HG02943 (cell line): ENCODE measurements around the gene PVALB.

ENCODE experiments used
- ATAC-seq: cut with Tn5 transposase; IDR thresholded peaks from one replicate; pipeline ENCODE4 v1.9.1; 2021; ENCODE audit warnings: mild to moderate bottlenecking, low read depth, moderate library complexity; ENCODE audit not compliant: unreplicated experiment

PVALB gene

DNA sequence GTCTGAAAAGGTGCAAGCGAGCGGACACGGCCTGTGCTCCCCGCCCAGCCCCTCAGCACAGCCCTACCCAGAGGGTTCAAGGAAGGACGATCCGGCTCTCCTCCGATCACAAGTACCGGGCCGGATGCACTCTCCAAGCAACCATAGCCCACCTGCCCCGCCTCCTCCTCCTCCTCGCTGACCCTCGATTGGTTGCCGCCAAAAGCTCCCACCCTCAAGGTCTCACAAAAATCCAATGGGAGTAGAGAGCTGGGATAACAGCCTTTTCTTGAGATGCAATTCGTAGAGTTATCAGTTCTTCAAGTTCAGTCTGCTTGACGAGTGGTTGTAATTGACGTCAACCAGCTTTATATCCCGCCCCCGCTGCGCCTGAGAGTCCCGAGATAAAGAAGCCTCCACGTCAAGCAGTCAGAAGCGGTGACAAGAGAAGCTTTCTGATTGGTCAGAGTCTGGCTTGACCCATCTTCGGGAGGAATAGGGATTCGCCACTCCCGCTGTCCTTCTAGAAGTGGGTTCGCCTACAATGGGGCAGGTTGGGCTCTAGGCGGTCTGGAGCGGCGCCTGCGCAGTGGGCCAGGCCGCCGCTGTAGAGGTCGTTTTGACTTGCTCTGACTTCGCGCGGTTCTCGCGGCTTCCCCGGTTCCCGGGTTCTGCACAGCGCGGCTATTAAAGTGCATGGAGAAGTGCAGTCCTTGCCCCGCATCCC lies 40.7 kb downstream of the PVALB start, which contains the start of gene IFT27:
Gene IFT27, minus strand, starts transcription at position 156 of the 706 bp plus-strand sequence. CDS start 412 bp downstream, outside the sequence.
- peak; percentile 90 for ATAC-seq

DNA sequence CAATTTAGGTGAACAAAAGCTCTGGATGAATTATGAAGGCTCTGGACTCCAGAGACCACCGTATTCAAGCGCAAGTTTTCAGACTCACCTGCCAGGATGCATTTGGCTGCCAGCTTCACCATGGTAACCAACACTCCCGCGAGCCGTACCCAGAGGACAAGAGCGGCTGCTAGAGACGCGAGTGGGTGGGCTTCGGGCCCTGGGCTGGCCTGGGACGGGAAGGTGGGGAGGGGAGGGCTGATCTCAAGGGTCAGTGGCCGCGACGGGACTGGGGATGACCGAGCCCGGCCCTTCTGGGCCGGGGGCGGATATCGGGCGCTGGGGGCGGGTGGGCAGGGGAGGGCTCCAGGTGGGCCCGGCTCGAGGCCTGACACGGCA lies 41.3 kb downstream of the PVALB start:
- ATAC-seq: no peak

DNA sequence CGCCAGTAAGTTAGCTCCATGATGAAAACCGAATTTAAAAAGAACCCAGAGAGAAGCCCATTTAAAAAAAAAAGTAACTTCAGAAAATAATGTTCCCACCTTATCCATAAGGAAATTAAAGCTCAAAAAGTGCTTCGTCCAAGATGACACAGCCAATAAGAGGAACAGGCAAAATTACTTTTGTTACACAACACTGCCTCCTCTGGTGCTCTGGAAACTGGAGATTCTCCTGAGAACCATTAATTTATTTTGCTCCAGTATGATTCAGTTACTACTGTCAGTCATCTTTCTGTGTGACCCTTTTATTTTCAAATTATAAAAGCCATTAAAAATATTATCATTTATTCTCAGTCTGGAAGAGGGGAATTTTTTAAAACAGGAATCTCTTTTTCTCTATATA lies 42.9 kb downstream of the PVALB start:
- ATAC-seq: no peak

DNA sequence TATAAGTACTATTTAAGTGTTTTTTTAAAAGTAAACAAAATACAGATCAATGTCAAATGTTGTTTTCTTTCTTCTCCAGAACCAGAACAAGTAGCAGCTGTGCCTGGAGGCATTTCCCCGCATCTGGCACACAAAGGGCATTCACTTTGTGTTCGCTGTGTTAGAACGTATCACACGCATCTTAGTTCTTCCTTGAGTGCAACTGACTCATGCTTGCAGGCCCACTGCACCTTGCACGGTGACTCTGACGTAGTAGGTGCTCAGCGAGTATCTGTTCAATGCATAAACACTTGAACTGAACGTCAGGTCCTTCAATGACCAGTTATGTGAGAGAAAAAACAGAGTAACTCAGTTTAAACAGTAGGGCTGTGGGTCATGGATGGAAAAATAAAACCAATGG lies 44.4 kb downstream of the PVALB start:
- no peak for ATAC-seq

DNA sequence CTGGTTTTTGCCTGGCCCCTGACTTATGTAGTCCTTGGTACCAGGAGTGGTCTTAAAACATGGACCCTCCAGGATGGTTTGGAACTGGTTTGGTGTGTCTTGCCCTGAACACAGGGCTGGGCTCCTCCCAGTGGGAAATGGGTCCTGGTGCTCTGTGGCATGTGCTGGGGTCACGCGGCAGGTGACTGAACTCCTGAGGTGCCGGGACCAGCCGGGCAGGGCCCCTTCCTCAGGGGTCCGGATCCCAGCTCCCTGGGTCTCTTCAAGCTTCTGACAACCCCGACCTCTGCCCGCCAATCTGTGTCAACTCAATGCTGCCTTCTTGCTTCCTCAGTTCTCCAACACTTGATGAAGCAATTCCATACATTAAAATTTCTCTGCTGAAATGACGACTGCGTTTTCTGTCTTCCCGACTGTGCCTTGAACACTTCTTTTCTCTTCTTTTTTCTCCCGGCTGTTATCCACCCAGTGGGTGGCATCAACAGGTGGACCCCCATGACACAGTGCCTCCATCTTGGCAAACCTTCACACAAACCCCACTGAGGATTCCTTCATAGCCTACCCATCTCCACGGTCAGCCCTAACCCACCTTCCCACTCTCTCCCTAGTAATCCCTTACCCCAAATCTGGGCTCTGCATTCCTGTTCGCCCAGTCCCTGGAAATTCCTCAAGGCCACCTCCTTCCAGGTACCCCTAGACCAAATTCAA lies 45.3 kb downstream of the PVALB start:
- ATAC-seq: no peak

DNA sequence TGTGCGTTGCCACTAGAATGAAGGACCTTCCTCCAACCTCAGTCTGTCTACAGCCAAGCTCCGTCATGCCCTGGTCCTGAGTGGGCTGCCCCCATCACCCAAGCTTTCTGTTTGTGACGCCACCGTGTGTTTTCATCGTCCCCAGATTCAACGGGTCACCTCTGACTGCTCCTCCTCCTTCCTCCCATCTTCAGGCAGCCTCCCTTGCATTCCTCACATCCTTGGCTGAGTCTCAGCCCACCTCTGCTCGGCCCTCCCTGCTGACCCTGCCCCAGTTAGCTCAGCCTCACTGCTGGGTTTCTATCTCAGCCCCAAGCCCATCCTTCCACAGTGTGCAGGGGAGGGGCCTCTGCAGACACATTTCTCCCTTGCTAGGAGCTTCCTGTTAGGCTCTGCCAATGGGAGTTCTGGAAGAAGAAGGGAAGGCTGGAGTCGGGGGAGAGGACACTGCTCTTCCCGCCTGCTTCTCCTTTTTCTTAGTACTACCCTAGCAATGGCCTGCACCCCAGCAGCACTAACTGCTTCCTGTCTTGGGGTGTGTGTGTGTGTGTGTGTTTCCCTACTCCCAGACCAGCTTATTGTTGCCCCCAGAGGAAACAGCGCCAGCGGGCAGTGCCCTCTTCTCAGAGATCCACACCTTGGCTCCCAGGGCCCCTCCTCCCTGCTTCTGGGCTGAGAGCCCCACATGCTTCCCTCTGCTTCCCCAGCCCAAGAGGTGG lies 46.2 kb downstream of the PVALB start:
- no peak for ATAC-seq

DNA sequence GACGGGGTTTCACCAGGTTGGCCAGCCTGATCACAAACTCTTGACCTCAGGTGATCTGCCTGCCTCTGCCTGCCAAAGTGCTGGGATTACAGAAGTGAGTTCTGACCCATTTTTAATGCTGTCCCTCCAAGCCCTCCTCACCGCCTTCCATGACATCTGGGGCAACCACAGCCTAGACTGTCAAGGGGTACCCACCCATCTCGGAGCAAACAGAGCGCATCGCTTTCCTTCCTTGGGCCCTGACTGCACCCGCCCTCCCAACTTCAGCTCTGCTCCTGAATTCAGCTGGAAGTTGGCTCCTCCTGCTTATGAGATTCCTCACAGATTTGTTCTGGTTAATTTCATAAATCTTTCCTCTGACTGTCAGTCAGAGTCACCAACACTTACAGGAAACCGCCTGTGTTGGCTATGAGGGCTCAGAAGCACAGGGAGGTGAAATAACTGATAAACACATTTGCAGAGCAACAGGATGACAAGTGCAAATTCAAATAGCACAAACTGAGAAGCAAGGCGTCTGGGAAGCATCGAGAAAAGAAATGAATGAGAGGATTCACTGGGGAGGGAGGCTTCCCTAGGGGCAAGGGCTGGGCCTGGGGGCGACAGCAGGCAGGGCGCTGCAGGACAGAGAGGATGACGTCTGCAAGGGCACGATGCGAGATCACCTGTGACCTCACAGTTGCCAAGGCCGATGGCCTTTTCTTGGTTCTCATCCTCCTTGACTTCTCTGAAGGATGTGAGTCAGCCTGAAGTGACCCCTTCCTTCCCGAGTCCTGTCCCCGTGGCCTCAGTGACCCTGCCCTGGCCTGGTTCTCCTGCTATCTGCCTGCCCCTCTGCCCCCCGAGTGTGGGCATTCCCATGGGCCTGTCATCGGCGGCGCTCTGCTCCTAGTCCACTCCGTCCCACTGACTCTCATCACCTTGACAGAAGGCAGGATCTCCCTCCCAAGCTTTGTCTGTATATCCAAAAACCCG lies 47.0 kb downstream of the PVALB start:
- no peak for ATAC-seq

DNA sequence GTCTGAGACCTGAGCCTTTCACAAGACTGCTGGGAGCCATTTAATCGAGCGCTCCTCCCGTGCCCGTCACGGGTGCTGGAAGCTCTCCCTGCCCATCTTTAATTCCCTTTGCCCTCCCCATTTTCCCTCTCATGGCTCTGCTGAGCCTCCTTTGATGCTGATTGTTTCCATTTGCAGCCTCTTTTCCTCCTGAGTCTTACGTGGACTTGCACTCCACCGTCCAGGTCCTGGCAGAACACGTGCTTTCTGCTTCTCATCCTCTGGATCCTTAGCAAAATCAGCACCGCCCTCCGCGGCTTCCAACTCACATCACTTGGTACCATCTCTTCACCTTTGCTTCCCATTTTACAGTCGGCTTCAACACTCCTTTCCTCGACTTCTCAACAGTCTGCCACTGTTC lies 48.2 kb downstream of the PVALB start:
- ATAC-seq: no peak

DNA sequence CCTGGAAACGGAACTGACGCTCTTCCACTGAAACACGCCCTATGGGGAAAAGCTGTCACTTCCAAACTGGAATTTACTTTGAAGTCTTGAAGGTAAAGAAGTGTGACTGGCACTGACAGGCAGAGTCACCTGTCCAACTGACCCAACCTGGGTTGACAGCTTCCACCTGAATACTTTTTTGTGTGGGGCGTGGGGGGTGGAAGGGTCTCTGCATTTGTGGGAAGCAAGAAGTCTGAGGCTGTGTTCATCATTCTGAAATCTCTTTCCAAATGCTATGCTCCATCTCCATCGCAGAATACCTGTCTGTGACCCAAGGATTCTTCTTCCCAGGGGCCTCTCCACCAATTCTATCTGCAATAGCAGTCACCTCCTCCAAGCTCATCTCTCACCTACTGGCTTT lies 48.7 kb downstream of the PVALB start:
- ATAC-seq: no peak

DNA sequence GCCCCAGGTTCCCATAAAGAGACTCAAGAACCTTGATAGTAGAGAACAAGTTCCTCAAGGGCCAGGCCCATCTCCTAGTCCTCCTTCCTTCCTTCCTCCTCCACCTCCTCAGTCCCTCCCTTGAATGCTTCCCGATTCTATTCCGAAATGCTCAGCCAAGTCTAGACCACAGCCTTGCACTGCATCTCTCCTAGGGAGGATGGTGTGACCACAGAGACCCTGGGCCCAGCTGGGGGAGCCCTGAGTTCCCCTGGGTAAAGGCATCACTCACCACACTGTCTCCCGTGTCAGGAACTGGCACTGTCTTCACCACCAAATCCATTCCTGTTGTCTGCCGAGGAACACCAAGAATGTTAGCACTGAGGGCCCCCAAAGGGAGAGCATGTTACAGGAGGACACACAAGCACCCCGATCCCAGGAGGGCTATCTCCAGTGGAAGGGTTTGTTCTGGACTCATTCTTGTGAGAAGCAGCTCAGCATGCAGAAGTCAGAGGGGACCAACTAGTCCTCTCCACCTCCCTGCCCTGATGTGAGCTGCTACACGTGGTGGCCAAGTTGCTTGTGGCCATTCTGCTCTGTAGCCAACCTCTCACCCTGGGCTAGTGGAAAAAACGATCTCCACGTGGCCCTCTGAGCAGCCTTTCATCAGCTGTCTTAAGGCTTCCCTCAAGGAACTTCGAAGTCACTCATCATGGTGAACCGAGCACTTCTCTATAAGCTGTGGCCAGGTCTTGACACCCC lies 49.6 kb downstream of the PVALB start:
- no peak for ATAC-seq

DNA sequence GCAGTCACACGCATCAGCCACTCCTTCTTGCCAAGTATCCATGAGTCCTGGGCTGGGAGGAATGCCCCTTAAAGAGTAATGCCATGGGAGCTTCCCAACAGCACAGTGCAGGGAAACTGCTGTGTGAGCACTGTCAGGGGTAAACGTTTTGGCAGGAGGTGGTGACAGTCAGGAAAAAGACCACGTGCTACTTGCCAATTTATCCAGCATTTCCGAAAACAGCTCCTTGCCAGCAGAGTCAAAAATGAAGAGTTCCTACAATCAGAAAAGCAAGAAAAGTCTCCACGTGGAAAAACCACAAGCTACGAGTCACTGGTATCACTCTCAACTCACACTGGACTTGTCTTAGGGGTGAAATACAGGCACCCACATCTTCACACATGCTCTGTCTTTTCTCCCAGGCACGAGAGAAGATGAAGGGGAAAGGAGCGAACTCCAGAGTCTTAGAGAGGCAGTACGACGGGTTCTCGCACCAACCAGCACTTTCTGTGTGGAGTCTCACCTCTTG lies 50.8 kb downstream of the PVALB start:
- ATAC-seq: no peak

DNA sequence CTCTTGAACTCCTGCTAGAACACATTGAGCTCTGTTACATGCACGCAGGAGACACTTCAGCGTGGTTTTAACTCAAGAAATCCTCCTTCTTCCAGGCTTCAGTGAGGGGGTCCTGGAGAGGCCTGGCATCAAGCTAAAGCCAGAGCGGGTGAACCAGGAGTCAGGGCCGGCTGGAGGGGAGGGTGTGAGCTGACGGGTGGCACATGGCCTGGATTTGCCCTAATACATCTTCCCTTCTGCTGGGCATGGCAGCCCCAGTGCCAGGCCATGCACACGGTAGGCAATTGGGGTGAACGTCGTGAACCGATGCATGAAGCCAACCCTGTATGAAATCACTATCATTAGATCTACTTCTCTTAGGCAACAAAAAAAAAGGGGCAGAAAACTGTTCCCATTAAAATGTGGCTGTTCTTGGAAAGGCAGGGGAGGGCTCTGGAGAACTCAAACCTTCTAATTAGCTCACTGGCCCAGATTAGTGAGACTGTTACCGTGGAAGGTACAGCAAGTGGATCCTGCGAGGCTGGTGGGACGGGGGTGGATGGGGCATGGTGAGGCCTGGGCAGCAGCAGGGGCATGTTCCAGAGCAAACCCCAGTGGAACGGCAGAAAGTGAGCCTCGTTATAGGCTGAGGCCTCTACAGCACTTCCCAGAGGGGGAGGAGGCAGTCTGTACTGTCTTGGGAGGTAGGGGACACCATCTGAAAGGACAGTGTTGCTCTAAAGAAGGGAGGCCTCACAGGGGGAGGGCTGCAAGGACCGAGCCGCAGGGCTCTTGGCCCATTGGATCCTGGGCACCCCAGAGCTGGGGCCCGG lies 51.5 kb downstream of the PVALB start:
- no peak for ATAC-seq

DNA sequence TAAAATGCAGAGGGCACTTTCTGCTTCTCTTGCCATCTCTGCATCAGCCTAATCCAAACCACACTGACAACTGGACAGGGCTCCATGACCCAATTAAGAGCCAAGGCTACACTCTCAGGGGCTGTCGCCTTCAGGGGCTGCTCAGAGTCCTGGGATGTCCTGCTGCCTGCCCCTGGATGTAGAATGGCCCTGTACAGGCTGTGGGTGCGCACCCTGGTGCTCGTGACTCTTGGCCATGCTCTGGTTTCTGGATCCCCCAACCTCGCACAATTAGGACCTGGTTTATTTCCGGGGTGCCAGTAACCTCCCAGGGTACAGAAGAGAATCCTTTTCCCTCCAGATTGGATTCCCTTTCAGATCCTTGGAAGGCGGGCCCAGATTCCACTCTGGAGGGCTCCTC lies 52.2 kb downstream of the PVALB start:
- no peak for ATAC-seq

DNA sequence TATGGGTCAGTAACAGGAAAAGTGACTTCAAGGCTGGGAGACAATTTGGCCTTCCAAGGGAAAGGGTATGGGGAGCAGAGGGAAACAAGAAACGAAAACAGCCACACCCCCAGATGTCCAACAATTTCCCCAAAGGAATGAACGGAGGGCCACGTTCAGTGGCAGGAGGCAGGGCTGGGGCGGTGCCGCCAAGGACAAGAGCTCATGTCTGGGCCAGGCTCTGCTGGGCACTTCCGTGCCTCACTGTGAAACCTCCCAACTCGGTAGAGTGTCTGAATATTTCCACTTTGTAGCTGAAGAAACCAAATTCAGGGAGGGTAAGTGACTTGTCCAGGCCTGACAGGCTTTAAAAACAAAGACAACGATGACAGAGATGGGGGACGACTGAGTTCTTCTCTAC lies 52.8 kb downstream of the PVALB start:
- no peak for ATAC-seq

DNA sequence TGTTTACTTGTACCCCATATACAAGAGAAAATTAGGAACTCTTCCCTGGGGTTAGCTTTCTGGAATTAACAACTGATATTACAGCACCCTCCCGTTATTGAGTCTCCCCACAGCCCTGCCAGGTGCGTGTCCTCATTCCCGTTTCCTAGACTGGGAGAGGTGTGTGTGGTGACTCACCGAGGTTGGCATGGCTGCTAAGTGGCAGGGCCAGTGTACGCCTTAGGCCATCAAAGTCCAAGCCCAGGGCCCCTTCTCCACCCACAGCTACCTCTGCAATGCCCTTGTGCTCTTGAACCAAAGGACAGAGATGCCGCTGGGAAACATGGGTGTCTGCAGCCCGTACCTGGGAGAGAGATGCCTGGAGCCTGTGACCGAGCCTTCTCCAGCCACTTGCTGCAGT lies 53.3 kb downstream of the PVALB start:
- no peak for ATAC-seq

DNA sequence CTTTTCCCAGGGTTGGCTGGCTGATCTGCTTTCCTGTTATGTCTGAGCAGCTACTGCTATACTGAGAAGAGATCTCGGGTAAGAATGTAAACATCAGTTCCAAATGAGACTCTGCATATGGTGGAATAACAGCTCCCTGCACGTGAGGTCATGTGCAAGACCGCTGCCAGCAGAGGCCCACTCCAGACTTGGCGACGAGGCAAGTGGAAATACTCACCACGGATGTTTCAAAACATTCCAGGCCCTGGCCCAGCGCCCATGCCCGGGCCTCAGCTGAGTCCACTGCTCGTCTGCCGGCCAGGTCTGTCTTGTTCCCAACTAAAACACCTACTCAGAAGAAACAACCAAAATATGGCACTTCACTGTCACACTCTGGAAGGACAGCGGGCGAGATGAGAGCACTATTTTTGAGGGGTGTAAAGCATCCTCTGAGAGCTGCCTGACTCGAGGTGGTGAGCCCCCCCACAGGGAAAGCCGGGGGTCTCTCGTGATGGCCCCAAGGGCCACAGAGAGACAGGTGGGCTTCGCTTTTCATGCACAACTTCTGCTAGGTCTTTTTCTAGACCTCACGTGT lies 54.1 kb downstream of the PVALB start:
- no peak for ATAC-seq

DNA sequence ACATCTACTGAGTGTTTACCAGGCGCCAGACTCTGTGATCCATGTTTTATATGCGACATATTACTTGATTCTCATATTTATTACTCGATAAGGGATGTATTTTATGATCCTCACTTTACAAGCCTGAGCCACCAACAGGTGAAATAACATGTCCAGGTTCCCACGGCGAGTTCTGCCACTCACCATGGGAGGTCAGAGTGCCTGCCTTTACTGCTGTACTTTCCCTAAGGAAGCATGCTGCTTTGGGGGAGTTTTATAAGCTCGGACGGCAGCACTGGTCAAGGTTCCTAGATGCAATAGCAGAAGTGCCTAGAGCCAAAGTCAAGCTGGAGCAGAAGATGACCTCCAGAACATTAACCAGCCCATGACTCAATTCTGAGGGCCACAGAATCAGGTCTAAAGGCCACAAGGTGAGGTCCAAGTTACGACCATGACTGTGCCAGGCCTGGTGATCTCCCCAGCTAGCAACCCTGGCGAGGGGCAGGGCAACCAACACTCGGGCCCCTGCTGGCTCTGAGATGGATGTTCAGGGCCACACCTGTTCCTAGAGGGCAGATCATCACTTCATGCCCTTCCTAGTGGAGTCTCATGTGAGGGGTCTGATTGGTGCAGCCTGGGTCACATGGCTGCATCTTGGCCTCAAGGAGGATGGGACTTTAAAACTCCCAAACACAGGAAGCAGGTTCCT lies 55.1 kb downstream of the PVALB start:
- ATAC-seq: no peak

DNA sequence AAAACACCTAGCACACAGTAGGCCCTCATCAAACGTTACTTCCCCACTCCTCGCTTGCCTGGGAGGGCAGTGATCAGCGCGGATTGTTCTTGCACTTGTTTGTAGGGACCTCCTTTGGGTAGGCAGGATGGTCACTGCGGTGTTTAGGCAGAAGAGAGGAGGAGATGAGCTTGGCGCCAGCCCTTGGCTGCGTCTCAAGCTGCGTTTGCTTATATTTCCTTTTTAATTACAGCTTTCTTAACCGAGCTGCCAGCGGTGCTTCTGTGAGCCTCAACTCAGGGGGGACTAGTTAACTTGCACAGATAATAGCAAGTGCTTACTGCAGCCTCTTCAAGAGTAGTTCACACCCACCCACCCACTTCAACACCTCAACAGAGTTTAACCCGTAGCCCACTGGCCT lies 56.0 kb downstream of the PVALB start:
- ATAC-seq: no peak
